Activated naive CD8-positive, alpha-beta T cell treated with anti-CD3 and anti-CD28 coated beads, Interleukin-2, amount 10 ng/mL, durations not matched to agents 7 days and 5 days (primary cell): Measurements from ENCODE around the gene OLIG2. TPM values are rescaled to one million over a fixed set of nuclear protein-coding genes. Genes with fewer than 3 reads are reported as not detected.

ENCODE experiments used
- ATAC-seq: fragments of 150-1000 bp; cut with Tn5 transposase; one replicate; pipeline ENCODE4 v1.10.0; 2021; ENCODE audit warnings: low read depth, moderate library complexity
- POLR2A ChIA-PET: fragments of 350-600 bp; sonication (Branson Sonifier 250); formaldehyde crosslinking; loops from one replicate; lab custom pipeline; 2021; ENCODE audit warnings: antibody characterized with exemption; lab: Charles Lee
- DNase-seq: peaks from one replicate; pipeline ENCODE4 v3.0.0; 2021
- H3K27ac Mint-ChIP-seq: one replicate; pipeline ENCODE4 v1.8.0; 2022; ENCODE audit warnings: mild to moderate bottlenecking, mixed read lengths
- H3K27me3 Mint-ChIP-seq: one replicate; pipeline ENCODE4 v1.8.0; 2022; ENCODE audit warnings: mild to moderate bottlenecking, moderate library complexity, mixed read lengths
- H3K36me3 Mint-ChIP-seq: one replicate; pipeline ENCODE4 v1.8.0; 2021; ENCODE audit warnings: mild to moderate bottlenecking, mixed read lengths
- H3K4me1 Mint-ChIP-seq: one replicate; pipeline ENCODE4 v1.8.0; 2021; ENCODE audit warnings: mixed read lengths
- H3K4me3 Mint-ChIP-seq: one replicate; pipeline ENCODE4 v1.8.0; 2022; ENCODE audit warnings: mild to moderate bottlenecking, moderate library complexity, mixed read lengths
- H3K9me3 Mint-ChIP-seq: one replicate; pipeline ENCODE4 v1.8.0; 2021; ENCODE audit warnings: mixed read lengths
- total RNA-seq, 2 experiments: library from RNA; stranded (reverse); gene quantifications; one replicate each; pipeline ENCODE4 v1.2.3, GENCODE V29; 2021

OLIG2 gene
- not detected for total RNA-seq

DNA sequence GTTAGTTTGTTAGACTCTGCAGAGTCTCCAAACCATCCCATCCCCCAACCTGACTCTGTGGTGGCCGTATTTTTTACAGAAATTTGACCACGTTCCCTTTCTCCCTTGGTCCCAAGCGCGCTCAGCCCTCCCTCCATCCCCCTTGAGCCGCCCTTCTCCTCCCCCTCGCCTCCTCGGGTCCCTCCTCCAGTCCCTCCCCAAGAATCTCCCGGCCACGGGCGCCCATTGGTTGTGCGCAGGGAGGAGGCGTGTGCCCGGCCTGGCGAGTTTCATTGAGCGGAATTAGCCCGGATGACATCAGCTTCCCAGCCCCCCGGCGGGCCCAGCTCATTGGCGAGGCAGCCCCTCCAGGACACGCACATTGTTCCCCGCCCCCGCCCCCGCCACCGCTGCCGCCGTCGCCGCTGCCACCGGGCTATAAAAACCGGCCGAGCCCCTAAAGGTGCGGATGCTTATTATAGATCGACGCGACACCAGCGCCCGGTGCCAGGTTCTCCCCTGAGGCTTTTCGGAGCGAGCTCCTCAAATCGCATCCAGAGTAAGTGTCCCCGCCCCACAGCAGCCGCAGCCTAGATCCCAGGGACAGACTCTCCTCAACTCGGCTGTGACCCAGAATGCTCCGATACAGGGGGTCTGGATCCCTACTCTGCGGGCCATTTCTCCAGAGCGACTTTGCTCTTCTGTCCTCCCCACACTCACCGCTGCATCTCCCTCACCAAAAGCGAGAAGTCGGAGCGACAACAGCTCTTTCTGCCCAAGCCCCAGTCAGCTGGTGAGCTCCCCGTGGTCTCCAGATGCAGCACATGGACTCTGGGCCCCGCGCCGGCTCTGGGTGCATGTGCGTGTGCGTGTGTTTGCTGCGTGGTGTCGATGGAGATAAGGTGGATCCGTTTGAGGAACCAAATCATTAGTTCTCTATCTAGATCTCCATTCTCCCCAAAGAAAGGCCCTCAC is at the start of gene OLIG2:
OLIG2 (plus strand) TSS at position 447 of the 954 bp plus-strand sequence. CDS start 928 bp downstream, outside the sequence.
- Mint-ChIP-seq H3K36me3 (peaks cover 6% of the 10 kb centered on the region), H3K4me3 (peak within 1 kb of the TSS; percentile 25), H3K4me1 (peaks cover 22% of the 10 kb centered on the region), H3K9me3 (no peaks in the 10 kb centered on the region), H3K27ac (peak within 1 kb of the TSS; percentile 77), H3K27me3 (peaks cover 89% of the 10 kb centered on the region)
- ATAC-seq: no peak
- DNase-seq: peak; percentile 50
- POLR2A ChIA-PET: no interaction called here

DNA sequence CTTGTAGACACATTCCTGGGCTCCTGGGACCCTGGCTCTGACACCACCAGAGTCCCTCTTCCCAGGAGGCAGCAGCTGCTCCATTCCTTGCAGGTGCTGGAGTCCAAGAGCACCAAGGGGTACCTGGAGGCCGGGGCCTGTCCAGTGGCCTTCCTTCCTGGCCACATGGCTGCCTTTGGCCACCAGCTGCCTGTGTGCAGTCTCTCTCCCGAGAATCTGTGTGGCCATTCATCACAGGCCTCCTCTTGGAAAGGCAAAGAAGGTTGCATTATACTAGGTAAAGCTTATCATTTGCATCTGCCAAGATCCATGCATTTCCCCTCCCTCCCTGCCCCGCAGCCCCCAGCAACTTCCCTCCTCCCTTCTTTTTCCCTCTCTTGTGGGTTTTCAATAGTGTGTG is 48.9 kb upstream of the OLIG2 start:
- H3K27me3 Mint-ChIP-seq: peaks cover 23% of the 10 kb centered on the region

DNA sequence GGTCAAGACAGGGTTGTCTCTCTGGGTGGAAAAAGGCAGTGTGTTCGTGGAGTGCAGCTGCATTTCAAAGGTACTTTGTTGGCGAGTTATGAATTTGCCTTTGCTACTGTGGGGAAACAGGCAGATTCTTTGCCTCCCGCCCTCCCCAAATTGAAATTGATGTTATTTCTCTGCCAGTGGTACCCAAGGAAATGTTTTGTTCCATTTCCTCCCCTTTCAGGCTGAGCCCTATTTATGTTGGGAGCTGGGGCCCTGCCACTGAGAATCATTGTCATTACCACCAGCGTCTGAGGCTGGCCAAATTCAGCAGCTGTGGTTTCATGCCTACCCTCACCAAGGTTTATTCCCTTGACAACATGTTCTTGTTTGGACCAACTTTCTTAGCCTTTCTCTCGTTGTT is 48.5 kb upstream of the OLIG2 start:
- no peaks in the 10 kb centered on the region for H3K9me3 Mint-ChIP-seq
- H3K36me3 Mint-ChIP-seq: no peaks in the 10 kb centered on the region
- no peaks in the 10 kb centered on the region for H3K4me1 Mint-ChIP-seq
- H3K27me3 Mint-ChIP-seq: peaks cover 22% of the 10 kb centered on the region
- no peak overlapping the region for H3K27ac Mint-ChIP-seq
- H3K4me3 Mint-ChIP-seq: no peak overlapping the region
- ATAC-seq: no peak
- no peak for DNase-seq
- POLR2A ChIA-PET: no interaction called here

More for the DNA sequence above, 48.9 kb upstream of the OLIG2 start:
- POLR2A ChIA-PET: no interaction called here
- ATAC-seq: no peak
- Mint-ChIP-seq H3K36me3 (no peaks in the 10 kb centered on the region), H3K4me3 (no peak overlapping the region), H3K4me1 (no peaks in the 10 kb centered on the region), H3K9me3 (no peaks in the 10 kb centered on the region), H3K27ac (no peak overlapping the region)
- DNase-seq: no peak

DNA sequence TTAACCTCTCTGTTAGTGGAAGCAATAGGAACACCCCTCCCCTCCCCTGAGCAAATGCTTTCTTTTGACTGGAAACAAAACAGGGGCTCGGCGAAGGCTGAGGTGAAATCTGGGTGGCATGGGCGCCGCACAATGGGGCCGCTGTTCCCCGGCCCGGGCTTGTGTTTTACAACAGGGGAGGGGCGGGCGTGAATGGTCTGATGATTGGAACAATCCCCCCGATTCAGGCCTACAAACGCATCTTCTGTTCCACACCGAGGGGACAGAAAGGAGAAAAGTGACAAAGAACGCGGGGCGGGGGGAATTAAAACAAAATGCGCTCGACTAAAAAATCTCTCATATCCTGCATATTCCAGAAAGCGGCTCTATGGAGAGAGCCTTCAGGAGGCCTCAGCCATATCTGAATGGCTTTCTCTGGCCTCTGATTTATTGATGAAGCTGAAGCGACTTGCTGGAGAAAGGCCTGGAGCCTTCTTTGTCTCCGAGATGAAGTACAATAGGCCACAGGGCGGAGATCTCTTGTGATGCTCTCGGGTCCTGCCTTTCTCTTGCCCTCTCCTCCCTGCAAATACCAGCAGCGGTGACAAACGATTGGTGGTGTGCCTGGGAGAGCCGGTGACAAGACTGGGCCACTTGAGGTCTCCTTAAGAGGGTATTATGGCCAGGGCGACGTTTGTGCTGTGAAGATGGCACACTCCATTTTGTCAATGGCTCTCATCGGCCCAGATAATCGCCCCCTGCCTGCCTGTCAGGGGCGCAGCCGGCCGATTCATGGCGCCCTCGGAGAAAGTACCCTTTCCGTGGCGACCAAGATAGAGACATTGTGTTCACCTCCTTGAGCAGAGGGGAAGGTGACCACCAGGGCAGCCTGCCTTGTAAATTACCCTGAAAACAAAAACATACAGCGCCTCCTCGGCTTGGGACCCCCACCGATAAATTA is 47.1 kb upstream of the OLIG2 start:
- DNase-seq (no peak), ATAC-seq (no peak)
- H3K27ac Mint-ChIP-seq: no peak overlapping the region
- no peaks in the 10 kb centered on the region for H3K4me1 Mint-ChIP-seq
- peaks cover 22% of the 10 kb centered on the region for H3K27me3 Mint-ChIP-seq
- no peaks in the 10 kb centered on the region for H3K36me3 Mint-ChIP-seq
- POLR2A ChIA-PET: no interaction called here
- no peaks in the 10 kb centered on the region for H3K9me3 Mint-ChIP-seq
- H3K4me3 Mint-ChIP-seq: no peak overlapping the region

DNA sequence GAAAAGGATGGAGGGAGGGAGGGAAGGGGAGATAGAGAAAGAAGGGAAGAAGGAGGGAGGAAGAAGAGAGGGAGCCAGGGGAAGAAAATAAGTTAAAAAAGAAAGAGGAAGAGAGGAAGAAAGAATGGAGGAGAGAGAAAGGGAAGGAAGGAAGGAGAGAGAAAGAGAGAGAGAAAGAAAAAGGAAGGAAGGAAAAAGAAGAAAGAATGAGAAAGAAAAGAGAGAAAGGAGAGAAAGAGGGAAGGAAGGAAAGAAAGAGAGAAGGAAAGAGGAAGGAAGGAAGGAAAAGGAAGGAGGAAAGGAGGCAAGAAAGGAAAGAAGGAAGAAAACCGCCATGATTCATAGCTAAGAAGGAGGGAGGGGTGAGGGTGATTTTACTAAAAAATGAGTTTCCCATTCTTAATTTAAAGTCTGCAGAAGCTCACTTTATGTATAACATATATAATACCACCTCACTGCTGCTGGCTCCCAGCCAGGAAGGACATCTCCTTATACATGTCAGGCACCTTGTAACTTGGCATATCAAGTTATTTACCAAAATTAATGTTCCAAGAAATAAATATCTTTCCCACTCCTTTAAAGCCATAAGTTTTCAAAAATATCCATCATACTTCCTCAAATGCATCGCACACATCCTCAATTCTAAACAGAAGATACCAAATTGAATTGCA is 46.0 kb upstream of the OLIG2 start:
- H3K9me3 Mint-ChIP-seq: no peaks in the 10 kb centered on the region
- H3K36me3 Mint-ChIP-seq: no peaks in the 10 kb centered on the region
- POLR2A ChIA-PET: no interaction called here
- H3K4me3 Mint-ChIP-seq: no peak overlapping the region
- no peak for DNase-seq
- no peak overlapping the region for H3K27ac Mint-ChIP-seq
- no peak for ATAC-seq
- H3K27me3 Mint-ChIP-seq: peaks cover 26% of the 10 kb centered on the region
- H3K4me1 Mint-ChIP-seq: no peaks in the 10 kb centered on the region

DNA sequence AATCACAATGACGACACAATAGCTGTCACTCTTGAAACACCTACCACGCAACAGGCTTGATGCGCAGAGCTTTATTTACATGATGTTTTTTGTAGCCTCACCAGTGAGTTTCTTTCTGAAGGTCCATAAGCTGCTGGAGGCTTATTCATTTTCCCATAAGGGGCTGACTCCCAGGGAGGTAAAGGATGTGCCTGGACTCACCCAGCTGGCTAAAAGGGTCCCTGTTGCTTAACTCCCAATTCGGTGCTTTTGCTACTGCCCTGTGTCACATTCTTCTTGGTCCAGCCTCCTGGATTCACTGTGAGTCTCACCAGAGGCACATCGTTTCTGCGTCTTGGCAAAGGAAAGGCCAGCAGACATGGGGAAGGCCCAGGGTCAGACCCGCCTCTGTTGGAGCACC is 44.6 kb upstream of the OLIG2 start:
- Mint-ChIP-seq H3K27ac (no peak overlapping the region), H3K4me3 (no peak overlapping the region), H3K36me3 (no peaks in the 10 kb centered on the region), H3K9me3 (no peaks in the 10 kb centered on the region), H3K27me3 (peaks cover 20% of the 10 kb centered on the region), H3K4me1 (no peaks in the 10 kb centered on the region)
- ATAC-seq (no peak), DNase-seq (no peak)
- POLR2A ChIA-PET: no interaction called here

DNA sequence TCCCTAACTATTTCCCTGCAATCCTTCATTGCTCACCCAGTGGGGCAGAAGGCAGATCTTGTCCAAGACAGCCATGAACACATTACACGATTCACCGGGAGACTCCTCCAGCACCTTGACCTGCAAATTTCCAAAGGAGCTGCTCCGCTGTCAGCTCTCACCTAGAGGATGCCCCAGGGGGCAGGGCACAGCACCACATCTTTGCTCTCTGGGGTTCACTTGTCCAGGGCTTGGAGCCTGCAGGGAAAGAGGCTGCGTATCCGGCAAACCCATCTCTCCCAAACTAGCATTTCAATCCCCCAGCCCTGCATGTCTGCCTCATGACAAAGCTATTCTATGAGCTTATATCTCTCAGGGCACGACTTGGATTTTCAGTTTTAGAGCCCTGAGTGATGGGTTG is 35.1 kb upstream of the OLIG2 start:
- Mint-ChIP-seq H3K4me3 (no peak overlapping the region), H3K27ac (no peak overlapping the region), H3K9me3 (no peaks in the 10 kb centered on the region), H3K36me3 (no peaks in the 10 kb centered on the region), H3K4me1 (no peaks in the 10 kb centered on the region), H3K27me3 (peaks cover 27% of the 10 kb centered on the region)
- DNase-seq (no peak), ATAC-seq (no peak)
- POLR2A ChIA-PET: no interaction called here

DNA sequence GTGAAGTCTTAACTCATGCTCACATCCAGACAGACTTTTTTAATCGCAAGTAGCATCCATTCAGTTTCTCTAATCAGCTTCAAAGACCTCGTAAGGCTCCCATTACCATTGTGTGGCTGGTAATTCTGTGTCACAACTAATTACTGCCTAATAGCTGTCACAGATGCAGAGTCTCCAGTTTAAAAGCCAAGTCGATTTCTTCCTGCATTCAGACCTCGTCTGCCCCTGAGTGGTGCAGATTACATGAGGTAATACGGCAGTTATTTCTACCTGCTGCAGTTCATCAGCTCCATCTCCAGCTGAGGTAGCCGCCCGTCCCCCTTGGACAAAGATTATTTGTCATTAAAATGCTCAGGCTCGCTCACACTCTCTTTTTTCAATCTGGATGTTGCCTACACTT is 34.4 kb upstream of the OLIG2 start:
- ATAC-seq: no peak
- H3K9me3 Mint-ChIP-seq: no peaks in the 10 kb centered on the region
- POLR2A ChIA-PET: no interaction called here
- no peaks in the 10 kb centered on the region for H3K36me3 Mint-ChIP-seq
- no peak overlapping the region for H3K4me3 Mint-ChIP-seq
- no peaks in the 10 kb centered on the region for H3K4me1 Mint-ChIP-seq
- no peak for DNase-seq
- H3K27me3 Mint-ChIP-seq: peaks cover 30% of the 10 kb centered on the region
- no peak overlapping the region for H3K27ac Mint-ChIP-seq

DNA sequence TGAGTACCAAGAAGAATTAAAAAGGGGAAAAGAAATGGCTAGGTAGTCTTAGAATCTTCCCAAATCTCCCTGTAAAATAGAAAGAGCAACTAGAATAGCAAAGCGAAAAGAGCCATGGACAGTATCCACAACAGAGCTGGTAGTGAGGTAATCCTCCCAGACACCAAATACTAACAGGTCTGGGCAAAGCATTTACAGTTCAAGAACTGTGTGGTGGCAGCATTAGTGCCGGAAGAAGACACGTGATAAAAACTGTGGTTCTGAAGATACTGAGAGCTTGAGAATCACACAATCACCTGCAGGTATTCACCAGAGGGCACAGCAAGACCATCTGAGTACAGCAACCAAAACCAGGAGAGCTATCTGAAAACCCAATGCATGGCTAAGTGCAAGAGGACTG is 31.8 kb upstream of the OLIG2 start:
- H3K36me3 Mint-ChIP-seq: no peaks in the 10 kb centered on the region
- POLR2A ChIA-PET: no interaction called here
- peaks cover 27% of the 10 kb centered on the region for H3K27me3 Mint-ChIP-seq
- no peaks in the 10 kb centered on the region for H3K9me3 Mint-ChIP-seq
- H3K4me1 Mint-ChIP-seq: no peaks in the 10 kb centered on the region
- H3K4me3 Mint-ChIP-seq: no peak overlapping the region
- ATAC-seq (no peak), DNase-seq (no peak)
- no peak overlapping the region for H3K27ac Mint-ChIP-seq

DNA sequence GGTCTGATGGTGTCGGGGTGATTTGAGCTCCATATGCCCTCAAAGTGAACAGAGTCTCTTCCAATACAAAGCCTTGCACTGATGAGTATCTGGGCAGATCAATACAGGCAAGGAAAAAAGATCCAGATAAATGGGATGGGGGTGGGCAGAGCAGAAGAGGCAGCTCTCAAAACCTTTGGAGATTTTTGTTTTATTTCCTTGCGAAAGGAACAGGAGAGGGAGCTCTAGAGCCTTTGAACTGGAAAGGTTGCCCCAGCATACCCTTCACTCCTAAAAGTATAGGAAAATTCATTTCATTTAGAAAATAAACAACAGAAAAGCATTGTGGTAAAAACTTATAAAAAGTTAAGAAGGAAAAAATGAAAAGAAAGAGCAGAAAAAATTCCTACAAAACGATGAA is 31.4 kb upstream of the OLIG2 start:
- no peaks in the 10 kb centered on the region for H3K36me3 Mint-ChIP-seq
- H3K27me3 Mint-ChIP-seq: peaks cover 29% of the 10 kb centered on the region
- H3K4me1 Mint-ChIP-seq: no peaks in the 10 kb centered on the region
- H3K9me3 Mint-ChIP-seq: no peaks in the 10 kb centered on the region
- DNase-seq (no peak), ATAC-seq (no peak)
- H3K4me3 Mint-ChIP-seq: no peak overlapping the region
- no peak overlapping the region for H3K27ac Mint-ChIP-seq
- POLR2A ChIA-PET: no interaction called here

DNA sequence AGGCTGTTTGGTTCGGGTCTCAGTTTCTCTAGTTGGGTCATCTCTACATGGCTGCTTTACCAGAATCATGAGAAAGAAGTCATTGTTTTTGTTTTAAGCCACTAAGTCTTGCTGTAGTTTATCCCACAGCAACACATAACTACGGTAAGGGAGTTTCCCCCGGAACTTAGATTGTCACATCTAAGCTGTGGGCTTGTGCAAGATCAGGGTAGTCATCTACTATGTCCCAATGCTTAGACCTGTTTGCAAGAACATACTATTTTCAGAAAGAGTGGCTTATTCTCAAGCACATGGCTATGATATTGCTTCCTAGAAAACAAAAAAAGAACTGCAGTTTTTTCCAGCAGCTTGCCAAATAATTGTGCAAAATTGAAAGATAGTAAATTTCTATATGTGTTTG is 18.0 kb upstream of the OLIG2 start:
- no peak overlapping the region for H3K4me3 Mint-ChIP-seq
- ATAC-seq (no peak), DNase-seq (no peak)
- no peak overlapping the region for H3K27ac Mint-ChIP-seq
- H3K36me3 Mint-ChIP-seq: no peaks in the 10 kb centered on the region
- H3K27me3 Mint-ChIP-seq: peaks cover 35% of the 10 kb centered on the region
- H3K9me3 Mint-ChIP-seq: no peaks in the 10 kb centered on the region
- POLR2A ChIA-PET: no interaction called here
- H3K4me1 Mint-ChIP-seq: no peaks in the 10 kb centered on the region

DNA sequence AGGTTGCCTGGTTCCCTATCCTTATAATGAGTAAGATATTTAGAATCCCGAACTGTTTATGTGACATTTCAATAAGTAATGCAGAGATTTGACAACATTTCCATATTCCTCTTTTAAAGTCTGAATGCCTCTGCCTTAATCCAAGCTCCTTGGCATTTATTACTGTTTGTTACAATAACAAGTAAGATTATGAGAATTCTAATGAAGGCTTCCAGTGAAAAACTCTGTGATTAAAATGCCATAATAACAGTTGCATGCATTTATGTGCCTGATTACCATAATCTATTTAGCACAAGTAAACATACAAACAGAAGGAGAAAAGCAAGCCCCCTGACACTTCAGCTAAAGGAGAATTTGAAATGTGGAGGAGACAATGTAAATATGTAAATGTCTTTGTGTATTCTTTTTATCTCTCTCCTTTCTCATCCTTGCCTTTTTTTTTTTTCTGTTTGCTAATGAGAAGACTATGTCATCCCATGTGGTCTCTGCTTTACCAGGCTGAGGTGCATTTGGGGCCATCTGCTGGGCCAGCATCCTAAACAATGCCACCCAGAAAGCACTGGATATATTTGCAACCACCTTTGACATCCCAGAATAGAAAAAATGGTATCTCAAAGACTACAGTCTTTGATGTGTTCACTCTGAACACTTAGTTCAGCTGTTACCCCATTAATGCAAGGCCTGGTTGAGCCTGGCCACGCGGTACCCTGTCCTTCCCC is 17.2 kb upstream of the OLIG2 start:
- H3K36me3 Mint-ChIP-seq: no peaks in the 10 kb centered on the region
- no peaks in the 10 kb centered on the region for H3K4me1 Mint-ChIP-seq
- peaks cover 32% of the 10 kb centered on the region for H3K27me3 Mint-ChIP-seq
- POLR2A ChIA-PET: interaction anchor here (0.7 kb wide), 1 partner anchor 573 kb away, joined by 3 read pairs; no protein-coding TSS in a partner anchor
- H3K9me3 Mint-ChIP-seq: no peaks in the 10 kb centered on the region
- no peak overlapping the region for H3K4me3 Mint-ChIP-seq
- ATAC-seq (no peak), DNase-seq (no peak)
- no peak overlapping the region for H3K27ac Mint-ChIP-seq

DNA sequence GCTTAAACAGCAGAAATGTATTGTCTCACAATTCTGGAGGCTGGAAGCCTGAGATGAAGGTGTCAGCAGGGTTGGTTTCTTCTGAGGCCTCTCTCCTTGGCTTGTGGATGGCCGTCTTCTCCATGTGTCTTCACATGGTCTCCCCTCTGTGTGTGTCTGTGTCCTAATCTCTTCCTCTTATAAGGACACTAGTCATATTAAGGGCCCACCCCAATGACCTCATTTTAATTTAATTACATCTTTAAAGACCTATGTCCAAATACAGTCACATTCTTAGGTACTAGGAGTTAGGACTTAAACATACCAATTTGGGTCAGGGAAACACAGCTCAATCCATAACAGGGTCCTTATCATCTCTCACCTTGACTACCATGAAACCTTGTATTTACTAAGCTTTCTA is 14.8 kb upstream of the OLIG2 start:
- ATAC-seq (no peak), DNase-seq (no peak)
- Mint-ChIP-seq H3K4me3 (no peak overlapping the region), H3K4me1 (no peaks in the 10 kb centered on the region), H3K9me3 (no peaks in the 10 kb centered on the region), H3K36me3 (no peaks in the 10 kb centered on the region), H3K27ac (no peak overlapping the region), H3K27me3 (peaks cover 47% of the 10 kb centered on the region)
- POLR2A ChIA-PET: no interaction called here
